K562 (cell line): Measurements from ENCODE around the gene KRT1. TPM values are rescaled to one million over a fixed set of nuclear protein-coding genes. Genes with fewer than 3 reads are reported as not detected.
A peak's percentile ranks its signal among the peaks of the same experiment; 100 is the strongest.

Experiments used
- ATAC-seq: fragments of 200-7000 bp; cut with Tn5 transposase; 3 replicates; pipeline ENCODE4 v1.9.1; 2020; ENCODE audit warnings: moderate library complexity
- BruUV-seq: library from RNA; stranded (reverse); fragments of 400-500 nt; replicated peaks from 2 replicates; lab custom pipeline; 2021; lab: Mats Ljungman, UMichigan
- CTCF ChIA-PET: fragments of 300-600 bp; formaldehyde crosslinking; extraction: SDS; loops from one replicate; lab custom pipeline; 2021; ENCODE audit warnings: low intra/inter-chr PET ratio; lab: Yijun Ruan, JAX
- POLR2A ChIA-PET: fragments of 300-600, 350-650 bp; sonication (Branson Sonifier 250); formaldehyde crosslinking; extraction: SDS; loops from one replicate; lab custom pipeline; 2021; ENCODE audit warnings: antibody characterized with exemption, inconsistent platforms; lab: Yijun Ruan, JAX
- DNase-seq, 4 experiments: peaks; one replicate each; pipeline versions ENCODE4 v3.0.0 to v3.0.0-alpha.2; 2011 to 2018; ENCODE audit warnings: low spot score in 3 of 4, mixed read lengths in 3 of 4; ENCODE audit errors: extremely low read depth in 1 of 4
- FAIRE-seq: peaks from 2 replicates; lab custom pipeline; 2011; peaks lifted over from hg19 to GRCh38; lab: Jason Lieb, UNC
- H2AFZ ChIP-seq: 2 replicates; pipeline ENCODE4 v1.6.0; 2011; ENCODE audit warnings: low read depth, low read length, control low read depth, inconsistent platforms
- H3K27ac ChIP-seq: fragments of 200-600 bp; 3 replicates; pipeline ENCODE4 v1.8.0; 2011; ENCODE audit warnings: low read depth, mild to moderate bottlenecking, control low read depth, inconsistent platforms, low read length, moderate library complexity, mixed read lengths; ENCODE audit errors: extremely low read depth
- H3K27me3 ChIP-seq, 2 experiments: fragments of 300-600 bp in 1 of 2; 2 replicates in 1 of 2; 3 replicates in 1 of 2; pipeline versions ENCODE4 v1.6.0 to v1.8.0; 2011; ENCODE audit warnings: inconsistent platforms in 2 of 2, low read length in 2 of 2, mild to moderate bottlenecking in 1 of 2, mixed read lengths in 1 of 2, moderate library complexity in 1 of 2; ENCODE audit not compliant: control insufficient read depth in 2 of 2, insufficient read depth in 2 of 2
- H3K36me3 ChIP-seq: fragments of 300-600 bp; 3 replicates; pipeline ENCODE4 v1.8.0; 2011; ENCODE audit warnings: mild to moderate bottlenecking, low read length, inconsistent platforms; ENCODE audit not compliant: control insufficient read depth, insufficient read depth
- H3K4me1 ChIP-seq, 2 experiments: fragments of 200-600 bp in 1 of 2; replicated peaks in 1 of 2; 2 replicates in 1 of 2; 3 replicates in 1 of 2; pipeline versions ENCODE4 v1.5.1 to v1.8.0; 2011; ENCODE audit warnings: inconsistent platforms in 2 of 2, low read length in 2 of 2, mild to moderate bottlenecking in 1 of 2, mixed read lengths in 1 of 2, moderate library complexity in 1 of 2; ENCODE audit not compliant: control insufficient read depth in 2 of 2, insufficient read depth in 2 of 2
- H3K4me2 ChIP-seq: 2 replicates; pipeline ENCODE4 v1.6.1; 2011; ENCODE audit warnings: low read length, control low read depth, inconsistent platforms, mixed read lengths; ENCODE audit not compliant: insufficient read depth
- H3K4me3 ChIP-seq: fragments of 200-600 bp; sonication (generic), shearing (Covaris generic); 2 replicates; pipeline ENCODE4 v1.5.1; 2016; ENCODE audit warnings: control low read depth, inconsistent platforms
- H3K79me2 ChIP-seq: fragments of 200-600 bp; 3 replicates; pipeline ENCODE4 v1.8.0; 2011; ENCODE audit warnings: low read length, inconsistent platforms; ENCODE audit not compliant: control insufficient read depth, insufficient read depth
- H3K9ac ChIP-seq, 2 experiments: 2 replicates each; pipeline versions ENCODE4 v1.6.0 to v1.6.1; 2011; ENCODE audit warnings: low read depth in 2 of 2, low read length in 2 of 2, control low read depth in 1 of 2, inconsistent platforms in 1 of 2, mild to moderate bottlenecking in 1 of 2, mixed read lengths in 1 of 2; ENCODE audit not compliant: insufficient read depth in 1 of 2
- H3K9me1 ChIP-seq: one replicate; pipeline ENCODE4 v1.6.0; 2011; ENCODE audit warnings: inconsistent platforms, mild to moderate bottlenecking, low read length, moderate library complexity; ENCODE audit not compliant: control insufficient read depth, insufficient read depth
- H3K9me3 ChIP-seq: replicated peaks from 2 replicates; pipeline ENCODE4 v1.5.1; 2011; ENCODE audit warnings: low read depth, low read length, inconsistent platforms; ENCODE audit not compliant: control insufficient read depth, insufficient read depth
- H4K20me1 ChIP-seq: replicated peaks from 2 replicates; pipeline ENCODE4 v1.6.1; 2011; ENCODE audit warnings: low read length, inconsistent platforms, mixed read lengths; ENCODE audit not compliant: control insufficient read depth, insufficient read depth
- E2F6 ChIP-seq, 2 experiments: IDR thresholded peaks; 2 replicates each; pipeline ENCODE4 v1.6.1; 2011; ENCODE audit warnings: borderline replicate concordance in 1 of 2, control low read depth in 1 of 2, low read depth in 1 of 2, low read length in 1 of 2, mild to moderate bottlenecking in 1 of 2, mixed read lengths in 1 of 2, moderate library complexity in 1 of 2; ENCODE audit not compliant: insufficient read depth in 1 of 2, insufficient read length in 1 of 2, poor library complexity in 1 of 2, severe bottlenecking in 1 of 2; ENCODE audit errors: extremely low read depth in 1 of 2
- L3MBTL2 ChIP-seq: fragments of 450-650 bp; IDR thresholded peaks from 2 replicates; pipeline ENCODE4 v1.6.1; 2016; ENCODE audit warnings: mild to moderate bottlenecking, moderate library complexity
- RBM25 ChIP-seq: fragments of 200-400 bp; formaldehyde crosslinking; IDR thresholded peaks from 2 replicates; pipeline ENCODE4 v1.6.1; 2018; ENCODE audit warnings: low read length, low read depth, moderate library complexity; ENCODE audit not compliant: severe bottlenecking
- WGBS: fragments of 100-300 bp; shearing (Covaris generic); methylation state at CpG from one replicate; pipeline ENCODE4 v1.1.6; 2016; ENCODE audit warnings: low coverage, mixed read lengths; ENCODE audit not compliant: insufficient coverage; ENCODE audit errors: missing lambda C conversion rate; 5-methylcytosine and 5-hydroxymethylcytosine counted together
- in situ Hi-C: fragments of 300-500 bp; cut with MboI; formaldehyde crosslinking; loops from 4 replicates; pipeline ENCODE4 v1.15.0; 2018; ENCODE audit warnings: inconsistent platforms, mixed read lengths
- intact Hi-C: fragments of 100-400 bp; cut with micrococcal nuclease; formaldehyde crosslinking; loops from 2 replicates; pipeline ENCODE4 v1.14.2; 2022
- polyA plus RNA-seq, 8 experiments: library from polyadenylated mRNA; depleted of rRNA in 4 of 8; stranded (reverse) in 5 of 8; unstranded in 3 of 8; fragments of >200 nt; fragmentation: Nextera tagmentation in 2 of 8; fragmentation: Illumina TruSeq in 1 of 8; extraction: Ambion mirVana in 2 of 8; extraction: Trizol in 1 of 8; gene quantifications; 2 replicates each; pipeline versions ENCODE4 v1.2.1 to v1.2.3, GENCODE V29; 2011 to 2014; ENCODE audit warnings: inconsistent platforms in 1 of 8, missing spikeins in 1 of 8
- total RNA-seq, 7 experiments: library from RNA; depleted of rRNA in 6 of 7; stranded (reverse); fragments of >200 nt in 6 of 7; fragmentation: Illumina TruSeq in 2 of 7; extraction: Trizol in 2 of 7; gene quantifications; 2 replicates each; pipeline versions ENCODE4 v1.2.1 to v1.2.3, GENCODE V29; 2011 to 2021; ENCODE audit warnings: low replicate concordance in 1 of 7

Gene KRT1
- total and polyA plus RNA-seq, 9 of the 15 experiments (the other 6 are each of a cell fraction or from before 2014, with no cell fraction given): 0.18 TPM; not detected in 8

- Histone ChIP-seq H3K4me3 (no peak overlapping the region), H3K79me2 (no peaks in the 10 kb centered on the region), H4K20me1 (peaks cover 11% of the 10 kb centered on the region; the same call in 1 of the 2 replicates), H3K9me3 (no peaks in the 10 kb centered on the region), H3K4me2 (no peak overlapping the region), H3K27ac (no peak overlapping the region), H3K9me1 (no peaks in the 10 kb centered on the region), H2AFZ (no peak overlapping the region), H3K4me1 (peaks cover 0 to 12% of the 10 kb centered on the region in 2 experiments; a peak in 3 of 5 replicates), H3K27me3 (peaks cover 35 to 36% of the 10 kb centered on the region in 2 experiments), H3K36me3 (no peaks in the 10 kb centered on the region), H3K9ac (no peak overlapping the region)
- TF ChIP-seq RBM25 (no peak), L3MBTL2 (peak; percentile 6; the same call in 1 of the 2 replicates)
- ChIA-PET POLR2A (interaction anchor here (0.9 kb wide), 1 partner anchor 11 kb away, joined by 3 read pairs; no protein-coding TSS in a partner anchor), CTCF (no interaction called here)
- WGBS: 11% methylated on average over 4 of the region's 4 CpGs
- intact Hi-C loops (no loop called here), in situ Hi-C loops (no loop called here)
- BruUV-seq: no TSS peak
- ATAC-seq (no peak), DNase-seq (no peak), FAIRE-seq (no peak)
These were observed 34.7 kb upstream of the KRT1 start for GRCh38 chr12:52714887-52715281.

- intact Hi-C loops: no loop called here
- peak; percentile 24 to 58 for TF ChIP-seq E2F6 (IDR thresholded peaks at IDR 0.05; ENCODE audit: borderline replicate concordance in 1 of 2, extremely low read depth in 1 of 2, insufficient read depth in 1 of 2, insufficient read length in 1 of 2, low read depth in 1 of 2, low read length in 1 of 2, poor library complexity in 1 of 2, severe bottlenecking in 1 of 2)
These were observed 34.0 kb upstream of the KRT1 start for GRCh38 chr12:52713960-52714886.

More at GRCh38 chr12:52713960-52714886, 34.0 kb upstream of the KRT1 start:
- Histone ChIP-seq H3K9ac (0 out of 4 replicates have a peak overlapping the region, but pooled peaks of 1 of the 2 experiments have one; percentile 21), H3K4me2 (no peak overlapping the region), H3K4me1 (peaks cover 0 to 12% of the 10 kb centered on the region in 2 experiments; a peak in 3 of 5 replicates), H3K27ac (no peak overlapping the region), H3K79me2 (no peaks in the 10 kb centered on the region), H3K4me3 (no peak overlapping the region), H3K27me3 (peaks cover 35 to 36% of the 10 kb centered on the region in 2 experiments), H3K9me3 (no peaks in the 10 kb centered on the region), H2AFZ (no peak overlapping the region), H3K36me3 (no peaks in the 10 kb centered on the region), H3K9me1 (no peaks in the 10 kb centered on the region), H4K20me1 (peaks cover 11% of the 10 kb centered on the region; the same call in 1 of the 2 replicates)
- POLR2A ChIA-PET: no interaction called here
- ATAC-seq (peak; percentile 57; the same call in 2 of the 3 replicates), DNase-seq (peak in 2 of 4 experiments; percentile 38 to 43), FAIRE-seq (no peak)
- BruUV-seq: no TSS peak
- CTCF ChIA-PET: interaction anchor here (0.6 kb wide), 1 partner anchor 309 kb away, joined by 7 read pairs; no protein-coding TSS in a partner anchor
- WGBS: 6% methylated on average over 38 of the region's 72 CpGs
- in situ Hi-C loops: no loop called here
